ENCODE data around the gene METTL27. TPM values are rescaled to one million over a fixed set of nuclear protein-coding genes. Genes with fewer than 3 reads are reported as not detected.

METTL27 gene
- total and polyA plus RNA-seq, 2 experiments from 2014 or later = 10.1 to 11.0 TPM

DNA sequence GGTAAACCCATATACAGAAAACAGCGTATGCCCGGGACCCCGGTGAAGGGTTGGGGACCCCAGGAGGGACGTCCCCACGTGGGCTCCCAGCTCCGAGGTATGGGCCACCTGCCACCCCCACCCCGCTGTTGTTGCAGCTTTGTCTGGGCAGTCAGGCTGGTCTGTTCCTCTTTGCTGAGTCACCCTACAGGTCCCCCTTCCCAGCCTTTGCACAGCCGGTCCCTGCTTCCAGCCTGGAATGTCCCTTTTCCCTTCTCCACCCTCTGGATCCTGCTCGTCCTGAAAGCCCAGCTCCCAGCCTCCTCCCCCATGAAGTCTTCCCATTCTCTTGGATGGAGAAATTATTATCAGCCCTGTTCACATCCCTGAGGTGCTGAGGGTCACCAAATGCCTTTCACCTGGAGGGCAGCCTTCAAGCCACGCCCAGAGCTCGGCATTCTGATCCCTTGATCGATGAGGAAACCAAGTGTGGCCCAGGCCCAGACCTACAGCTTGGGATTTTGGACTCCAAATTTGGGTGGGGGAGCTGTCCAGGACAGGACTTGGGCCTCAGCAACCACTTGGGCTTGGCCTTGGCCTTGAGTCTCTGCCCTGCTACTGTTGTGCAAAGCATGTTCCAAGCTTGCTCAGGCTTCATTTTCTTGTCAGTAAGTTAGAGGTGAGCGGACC lies 8.9 kb downstream of the METTL27 start:
- Histone ChIP-seq H3K27ac (ENCODE audit: low read depth) (peak overlapping the region; percentile 80), H3K36me3 (ENCODE audit: insufficient read depth) (no peaks in the 10 kb centered on the region), H3K79me2 (replicated peaks; ENCODE audit: insufficient read depth) (no peaks in the 10 kb centered on the region), H3K9me2 (ENCODE audit: insufficient read depth) (no peaks in the 10 kb centered on the region), H3K4me3 (no peak overlapping the region), H3F3A (replicated peaks; ENCODE audit: low read depth) (0 out of 2 replicates have a peak, but pooled peaks cover 3% of the 10 kb centered on the region), H3K27me3 (ENCODE audit: insufficient read depth) (no peaks in the 10 kb centered on the region), H3K4me2 (peak overlapping the region; percentile 80), H3K4me1 (ENCODE audit: insufficient read depth) (peaks cover 51% of the 10 kb centered on the region), H2AFZ (no peak overlapping the region), H4K20me1 (replicated peaks; ENCODE audit: insufficient read depth) (no peaks in the 10 kb centered on the region)
- DNase-seq (ENCODE audit: low spot score) (peak; percentile 68), ATAC-seq (peak; percentile 3)
- peaks cover 15% of the 10 kb centered on the region; the same call in 2 of the 3 replicates for H3K36me3 Mint-ChIP-seq (ENCODE audit: low read depth)
- H3K4me3 Mint-ChIP-seq = peak overlapping the region; percentile 43; the same call in 1 of the 3 replicates
- peaks cover 15% of the 10 kb centered on the region for H3K9me3 Mint-ChIP-seq
- TF ChIP-seq, protein P1, sequence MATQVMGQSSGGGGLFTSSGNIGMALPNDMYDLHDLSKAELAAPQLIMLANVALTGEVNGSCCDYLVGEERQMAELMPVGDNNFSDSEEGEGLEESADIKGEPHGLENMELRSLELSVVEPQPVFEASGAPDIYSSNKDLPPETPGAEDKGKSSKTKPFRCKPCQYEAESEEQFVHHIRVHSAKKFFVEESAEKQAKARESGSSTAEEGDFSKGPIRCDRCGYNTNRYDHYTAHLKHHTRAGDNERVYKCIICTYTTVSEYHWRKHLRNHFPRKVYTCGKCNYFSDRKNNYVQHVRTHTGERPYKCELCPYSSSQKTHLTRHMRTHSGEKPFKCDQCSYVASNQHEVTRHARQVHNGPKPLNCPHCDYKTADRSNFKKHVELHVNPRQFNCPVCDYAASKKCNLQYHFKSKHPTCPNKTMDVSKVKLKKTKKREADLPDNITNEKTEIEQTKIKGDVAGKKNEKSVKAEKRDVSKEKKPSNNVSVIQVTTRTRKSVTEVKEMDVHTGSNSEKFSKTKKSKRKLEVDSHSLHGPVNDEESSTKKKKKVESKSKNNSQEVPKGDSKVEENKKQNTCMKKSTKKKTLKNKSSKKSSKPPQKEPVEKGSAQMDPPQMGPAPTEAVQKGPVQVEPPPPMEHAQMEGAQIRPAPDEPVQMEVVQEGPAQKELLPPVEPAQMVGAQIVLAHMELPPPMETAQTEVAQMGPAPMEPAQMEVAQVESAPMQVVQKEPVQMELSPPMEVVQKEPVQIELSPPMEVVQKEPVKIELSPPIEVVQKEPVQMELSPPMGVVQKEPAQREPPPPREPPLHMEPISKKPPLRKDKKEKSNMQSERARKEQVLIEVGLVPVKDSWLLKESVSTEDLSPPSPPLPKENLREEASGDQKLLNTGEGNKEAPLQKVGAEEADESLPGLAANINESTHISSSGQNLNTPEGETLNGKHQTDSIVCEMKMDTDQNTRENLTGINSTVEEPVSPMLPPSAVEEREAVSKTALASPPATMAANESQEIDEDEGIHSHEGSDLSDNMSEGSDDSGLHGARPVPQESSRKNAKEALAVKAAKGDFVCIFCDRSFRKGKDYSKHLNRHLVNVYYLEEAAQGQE (IDR thresholded peaks at IDR 0.05; ENCODE audit: unreplicated experiment) = peak; percentile 21
- TF ChIP-seq POLR2AphosphoS5 (IDR thresholded peaks at IDR 0.05; ENCODE audit: low read depth) (0 out of 2 replicates have a peak, but pooled peaks have one; percentile 19), ZNF331 (CRISPR knock-in tag; IDR thresholded peaks at IDR 0.05; ENCODE audit: low read depth) (no peak), EZH2 (IDR thresholded peaks at IDR 0.05; ENCODE audit: low read depth, unreplicated experiment) (no peak)
- H3K27me3 Mint-ChIP-seq (ENCODE audit: insufficient read depth, low read depth, poor library complexity) = peaks cover 14% of the 10 kb centered on the region
- H3K4me1 Mint-ChIP-seq = peaks cover 52% of the 10 kb centered on the region
- H3K27ac Mint-ChIP-seq = peak overlapping the region; percentile 89

DNA sequence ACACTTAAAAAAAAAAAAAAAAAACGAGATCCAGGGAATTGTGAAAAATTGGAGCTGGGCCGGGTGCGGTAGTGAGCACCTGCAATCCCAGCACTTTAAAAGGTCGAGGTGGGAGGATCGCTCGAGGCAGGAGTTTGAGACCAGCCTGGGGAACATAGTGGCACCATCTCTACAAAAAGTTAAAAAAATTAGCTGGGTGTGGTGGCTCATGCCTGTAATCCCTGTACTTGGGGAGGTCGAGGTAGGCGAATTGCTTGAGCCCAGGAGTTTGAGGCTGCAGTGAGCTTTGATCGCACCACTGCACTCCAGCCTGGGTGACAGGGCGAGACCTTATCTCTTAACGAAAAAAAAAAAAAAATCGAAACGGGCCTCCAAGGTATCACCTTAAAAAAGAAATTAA lies 9.5 kb downstream of the METTL27 start:
- Histone ChIP-seq H3K27me3 (ENCODE audit: insufficient read depth) (no peaks in the 10 kb centered on the region), H3K36me3 (ENCODE audit: insufficient read depth) (no peaks in the 10 kb centered on the region), H3K4me2 (peak overlapping the region; percentile 80), H3K79me2 (replicated peaks; ENCODE audit: insufficient read depth) (no peaks in the 10 kb centered on the region), H3K4me3 (no peak overlapping the region), H3K4me1 (ENCODE audit: insufficient read depth) (peaks cover 55% of the 10 kb centered on the region), H3F3A (replicated peaks; ENCODE audit: low read depth) (0 out of 2 replicates have a peak, but pooled peaks cover 3% of the 10 kb centered on the region), H3K9me2 (ENCODE audit: insufficient read depth) (no peaks in the 10 kb centered on the region), H2AFZ (no peak overlapping the region), H3K27ac (ENCODE audit: low read depth) (peak overlapping the region; percentile 94; the same call in 1 of the 2 replicates), H4K20me1 (replicated peaks; ENCODE audit: insufficient read depth) (no peaks in the 10 kb centered on the region)
- TF ChIP-seq EZH2 (IDR thresholded peaks at IDR 0.05; ENCODE audit: low read depth, unreplicated experiment) (no peak), EZH2phosphoT487 (IDR thresholded peaks at IDR 0.05; ENCODE audit: unreplicated experiment) (no peak)
- TF ChIP-seq, protein P2, sequence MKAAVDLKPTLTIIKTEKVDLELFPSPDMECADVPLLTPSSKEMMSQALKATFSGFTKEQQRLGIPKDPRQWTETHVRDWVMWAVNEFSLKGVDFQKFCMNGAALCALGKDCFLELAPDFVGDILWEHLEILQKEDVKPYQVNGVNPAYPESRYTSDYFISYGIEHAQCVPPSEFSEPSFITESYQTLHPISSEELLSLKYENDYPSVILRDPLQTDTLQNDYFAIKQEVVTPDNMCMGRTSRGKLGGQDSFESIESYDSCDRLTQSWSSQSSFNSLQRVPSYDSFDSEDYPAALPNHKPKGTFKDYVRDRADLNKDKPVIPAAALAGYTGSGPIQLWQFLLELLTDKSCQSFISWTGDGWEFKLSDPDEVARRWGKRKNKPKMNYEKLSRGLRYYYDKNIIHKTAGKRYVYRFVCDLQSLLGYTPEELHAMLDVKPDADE (IDR thresholded peaks at IDR 0.05) = no peak
- TF ChIP-seq, protein P3, sequence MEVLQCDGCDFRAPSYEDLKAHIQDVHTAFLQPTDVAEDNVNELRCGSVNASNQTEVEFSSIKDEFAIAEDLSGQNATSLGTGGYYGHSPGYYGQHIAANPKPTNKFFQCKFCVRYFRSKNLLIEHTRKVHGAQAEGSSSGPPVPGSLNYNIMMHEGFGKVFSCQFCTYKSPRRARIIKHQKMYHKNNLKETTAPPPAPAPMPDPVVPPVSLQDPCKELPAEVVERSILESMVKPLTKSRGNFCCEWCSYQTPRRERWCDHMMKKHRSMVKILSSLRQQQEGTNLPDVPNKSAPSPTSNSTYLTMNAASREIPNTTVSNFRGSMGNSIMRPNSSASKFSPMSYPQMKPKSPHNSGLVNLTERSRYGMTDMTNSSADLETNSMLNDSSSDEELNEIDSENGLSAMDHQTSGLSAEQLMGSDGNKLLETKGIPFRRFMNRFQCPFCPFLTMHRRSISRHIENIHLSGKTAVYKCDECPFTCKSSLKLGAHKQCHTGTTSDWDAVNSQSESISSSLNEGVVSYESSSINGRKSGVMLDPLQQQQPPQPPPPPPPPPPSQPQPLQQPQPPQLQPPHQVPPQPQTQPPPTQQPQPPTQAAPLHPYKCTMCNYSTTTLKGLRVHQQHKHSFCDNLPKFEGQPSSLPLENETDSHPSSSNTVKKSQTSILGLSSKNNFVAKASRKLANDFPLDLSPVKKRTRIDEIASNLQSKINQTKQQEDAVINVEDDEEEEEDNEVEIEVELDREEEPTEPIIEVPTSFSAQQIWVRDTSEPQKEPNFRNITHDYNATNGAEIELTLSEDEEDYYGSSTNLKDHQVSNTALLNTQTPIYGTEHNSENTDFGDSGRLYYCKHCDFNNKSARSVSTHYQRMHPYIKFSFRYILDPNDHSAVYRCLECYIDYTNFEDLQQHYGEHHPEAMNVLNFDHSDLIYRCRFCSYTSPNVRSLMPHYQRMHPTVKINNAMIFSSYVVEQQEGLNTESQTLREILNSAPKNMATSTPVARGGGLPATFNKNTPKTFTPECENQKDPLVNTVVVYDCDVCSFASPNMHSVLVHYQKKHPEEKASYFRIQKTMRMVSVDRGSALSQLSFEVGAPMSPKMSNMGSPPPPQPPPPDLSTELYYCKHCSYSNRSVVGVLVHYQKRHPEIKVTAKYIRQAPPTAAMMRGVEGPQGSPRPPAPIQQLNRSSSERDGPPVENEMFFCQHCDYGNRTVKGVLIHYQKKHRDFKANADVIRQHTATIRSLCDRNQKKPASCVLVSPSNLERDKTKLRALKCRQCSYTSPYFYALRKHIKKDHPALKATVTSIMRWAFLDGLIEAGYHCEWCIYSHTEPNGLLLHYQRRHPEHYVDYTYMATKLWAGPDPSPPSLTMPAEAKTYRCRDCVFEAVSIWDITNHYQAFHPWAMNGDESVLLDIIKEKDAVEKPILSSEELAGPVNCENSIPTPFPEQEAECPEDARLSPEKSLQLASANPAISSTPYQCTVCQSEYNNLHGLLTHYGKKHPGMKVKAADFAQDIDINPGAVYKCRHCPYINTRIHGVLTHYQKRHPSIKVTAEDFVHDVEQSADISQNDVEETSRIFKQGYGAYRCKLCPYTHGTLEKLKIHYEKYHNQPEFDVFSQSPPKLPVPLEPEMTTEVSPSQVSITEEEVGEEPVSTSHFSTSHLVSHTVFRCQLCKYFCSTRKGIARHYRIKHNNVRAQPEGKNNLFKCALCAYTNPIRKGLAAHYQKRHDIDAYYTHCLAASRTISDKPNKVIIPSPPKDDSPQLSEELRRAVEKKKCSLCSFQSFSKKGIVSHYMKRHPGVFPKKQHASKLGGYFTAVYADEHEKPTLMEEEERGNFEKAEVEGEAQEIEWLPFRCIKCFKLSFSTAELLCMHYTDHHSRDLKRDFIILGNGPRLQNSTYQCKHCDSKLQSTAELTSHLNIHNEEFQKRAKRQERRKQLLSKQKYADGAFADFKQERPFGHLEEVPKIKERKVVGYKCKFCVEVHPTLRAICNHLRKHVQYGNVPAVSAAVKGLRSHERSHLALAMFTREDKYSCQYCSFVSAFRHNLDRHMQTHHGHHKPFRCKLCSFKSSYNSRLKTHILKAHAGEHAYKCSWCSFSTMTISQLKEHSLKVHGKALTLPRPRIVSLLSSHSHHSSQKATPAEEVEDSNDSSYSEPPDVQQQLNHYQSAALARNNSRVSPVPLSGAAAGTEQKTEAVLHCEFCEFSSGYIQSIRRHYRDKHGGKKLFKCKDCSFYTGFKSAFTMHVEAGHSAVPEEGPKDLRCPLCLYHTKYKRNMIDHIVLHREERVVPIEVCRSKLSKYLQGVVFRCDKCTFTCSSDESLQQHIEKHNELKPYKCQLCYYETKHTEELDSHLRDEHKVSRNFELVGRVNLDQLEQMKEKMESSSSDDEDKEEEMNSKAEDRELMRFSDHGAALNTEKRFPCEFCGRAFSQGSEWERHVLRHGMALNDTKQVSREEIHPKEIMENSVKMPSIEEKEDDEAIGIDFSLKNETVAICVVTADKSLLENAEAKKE (CRISPR knock-in tag; IDR thresholded peaks at IDR 0.05) = no peak
- Mint-ChIP-seq H3K4me3 (peak overlapping the region; percentile 63), H3K4me1 (peaks cover 57% of the 10 kb centered on the region), H3K36me3 (ENCODE audit: low read depth) (peaks cover 15% of the 10 kb centered on the region; the same call in 2 of the 3 replicates), H3K27ac (peak overlapping the region; percentile 92), H3K9me3 (peaks cover 15% of the 10 kb centered on the region), H3K27me3 (ENCODE audit: insufficient read depth, low read depth, poor library complexity) (peaks cover 12% of the 10 kb centered on the region)
- ATAC-seq (no peak), DNase-seq (ENCODE audit: low spot score) (no peak)
